ENCODE data around the gene VPS26A.

- TF ChIP-seq CTCF (IDR thresholded peaks at IDR 0.05) (no peak), POLR2A (IDR thresholded peaks at IDR 0.05) (no peak), POLR2AphosphoS5 (IDR thresholded peaks at IDR 0.05) (no peak)
These were observed 20.2 kb upstream of the VPS26A start for GRCh38 chr10:69103784-69104183.

Data from prostate gland (tissue), 2 donors.